GM21381 (cell line): ENCODE data around the gene TUBGCP6.

ENCODE experiments used
- ATAC-seq: cut with Tn5 transposase; IDR thresholded peaks from one replicate; pipeline ENCODE4 v1.9.1; 2021; ENCODE audit warnings: mild to moderate bottlenecking, moderate library complexity; ENCODE audit not compliant: unreplicated experiment

The TUBGCP6 gene

DNA sequence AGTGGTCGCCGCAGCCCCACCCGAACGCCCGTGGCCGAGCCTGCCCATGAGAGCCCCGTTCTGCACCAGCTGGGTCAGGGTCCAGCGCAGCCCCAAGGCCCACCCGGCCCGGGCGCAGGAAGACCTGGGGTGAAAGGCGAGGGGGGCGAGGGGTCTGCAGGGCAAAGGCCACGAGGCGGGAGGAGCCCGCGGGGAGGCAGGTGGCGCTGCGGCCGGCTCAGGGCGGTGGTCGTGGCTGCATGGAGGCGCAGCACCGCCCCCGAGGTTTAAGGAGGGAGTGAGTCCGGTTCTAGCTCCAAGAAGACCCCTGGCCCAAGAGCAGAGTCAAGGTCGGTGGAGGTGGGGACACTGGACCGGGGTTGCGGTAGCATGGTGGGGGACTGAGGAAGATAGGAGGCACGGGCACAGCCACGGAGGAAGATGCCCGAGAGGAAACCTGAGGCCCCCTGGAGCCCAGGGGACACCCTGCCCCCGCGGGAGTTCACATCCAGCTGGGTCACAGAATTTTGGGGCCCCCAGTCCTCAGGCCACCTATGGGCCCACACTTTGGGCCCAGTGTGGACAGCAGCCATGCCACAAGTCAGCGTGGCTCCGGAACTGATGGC is 6.8 kb upstream of the TUBGCP6 start:
- ATAC-seq, result no peak

DNA sequence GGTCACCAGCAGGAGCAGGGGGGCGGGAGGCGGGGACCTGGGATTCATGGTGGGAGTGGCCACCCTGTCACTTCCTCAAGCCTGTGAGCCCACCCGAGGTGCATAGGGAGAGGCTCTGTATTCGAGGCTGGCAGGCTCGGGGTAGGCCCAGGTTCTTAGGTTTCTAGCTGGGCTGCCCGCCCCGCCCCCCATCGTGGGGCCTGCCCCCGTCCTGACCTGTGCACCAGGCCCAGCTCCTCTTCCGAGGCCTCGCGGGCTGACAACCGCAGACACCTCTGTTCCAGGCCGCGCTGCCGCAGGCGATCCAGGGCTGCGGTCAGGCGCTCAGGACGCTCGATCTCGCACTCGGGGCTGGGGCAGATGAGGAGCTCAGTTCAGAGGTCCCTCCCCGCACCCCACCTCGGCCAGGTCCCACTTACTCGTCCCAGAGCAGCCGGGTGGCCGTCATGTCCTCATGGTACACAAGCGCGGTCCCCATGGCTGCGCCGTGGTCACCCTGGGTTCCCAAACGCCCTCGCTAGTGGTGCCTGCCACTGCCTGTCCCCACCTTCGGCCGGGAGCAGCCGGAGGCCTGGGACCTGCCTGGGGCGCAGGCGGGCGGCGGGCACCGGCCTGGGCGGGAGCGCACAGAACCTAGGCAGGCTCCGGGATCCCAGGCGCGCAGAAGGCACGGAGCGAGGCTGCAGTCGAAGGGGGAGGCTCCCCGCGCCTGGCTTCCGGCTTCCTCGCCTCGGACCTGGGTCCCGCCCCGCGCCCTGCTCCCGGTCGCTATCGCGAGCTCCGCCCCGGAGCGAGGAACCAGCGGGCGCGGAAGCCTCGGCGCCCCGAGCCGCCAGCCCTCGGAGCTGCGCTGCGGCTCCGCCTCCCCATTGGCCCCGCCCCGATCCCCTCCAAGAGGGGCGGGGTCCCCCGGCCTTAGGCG is 6.0 kb upstream of the TUBGCP6 start, which contains the start of gene HDAC10:
TSS of gene HDAC10 (minus strand) at position 711 of the 922 bp plus-strand sequence. CDS start at position 478, 233 bp downstream.
- peak; percentile 57 for ATAC-seq

DNA sequence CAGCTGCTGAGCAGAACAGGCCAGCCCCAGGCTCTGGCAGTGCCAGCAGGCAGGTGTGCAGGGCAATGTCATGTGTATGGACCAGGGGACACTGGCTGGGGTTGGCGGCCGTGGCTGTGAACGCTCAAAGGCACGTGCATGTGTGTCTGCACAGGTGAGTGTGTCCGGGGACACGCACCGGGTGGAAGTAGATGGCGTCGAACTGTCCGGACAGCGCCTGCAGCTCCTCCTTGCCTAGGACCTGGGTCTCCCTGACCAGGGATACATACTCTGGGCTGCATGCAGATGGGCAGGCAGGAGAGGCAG is 5.4 kb upstream of the TUBGCP6 start:
- no peak for ATAC-seq

DNA sequence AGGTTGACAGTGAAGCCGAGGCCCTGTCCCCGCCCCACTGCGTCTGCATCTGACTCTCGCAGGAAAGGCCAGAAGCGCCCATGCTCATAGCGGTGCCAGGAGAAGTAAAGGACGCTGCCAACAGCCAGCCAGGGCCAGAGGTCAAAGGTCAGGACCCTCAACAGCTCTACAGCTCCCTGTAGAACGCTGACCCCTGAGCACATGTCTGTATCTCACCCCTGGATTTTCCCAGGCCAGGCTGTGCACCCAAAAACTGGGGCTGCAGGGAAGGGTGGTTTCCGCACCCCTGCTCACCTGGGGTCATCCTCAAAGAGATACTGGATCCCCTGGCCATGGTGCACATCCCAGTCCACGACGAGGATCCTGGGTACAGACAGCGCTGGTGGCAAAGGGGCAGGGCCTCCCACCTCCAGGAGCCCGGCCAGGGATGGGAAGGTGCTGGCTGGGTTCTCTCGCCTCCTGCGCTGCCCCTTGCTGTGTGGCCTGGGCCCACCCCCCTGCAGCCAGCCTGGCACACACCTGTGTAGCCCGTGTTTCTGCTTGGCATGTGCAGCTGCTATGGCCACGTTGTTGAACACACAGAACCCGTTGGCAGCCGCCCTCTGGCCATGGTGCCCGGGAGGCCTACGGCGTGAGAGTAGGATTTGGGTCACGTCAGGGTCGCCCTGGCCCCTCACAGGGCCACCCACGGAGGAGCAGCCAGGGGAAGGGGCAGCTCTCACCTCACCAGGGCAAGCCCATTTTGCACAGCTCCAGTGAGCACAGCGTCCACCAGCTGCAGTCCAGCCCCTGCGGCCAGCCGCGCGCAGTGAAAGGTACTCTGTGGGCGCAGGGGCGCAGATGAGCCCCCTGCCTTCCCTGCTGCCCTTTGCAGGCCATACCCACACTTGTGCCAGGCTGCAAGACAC is 4.8 kb upstream of the TUBGCP6 start:
- ATAC-seq, result no peak

DNA sequence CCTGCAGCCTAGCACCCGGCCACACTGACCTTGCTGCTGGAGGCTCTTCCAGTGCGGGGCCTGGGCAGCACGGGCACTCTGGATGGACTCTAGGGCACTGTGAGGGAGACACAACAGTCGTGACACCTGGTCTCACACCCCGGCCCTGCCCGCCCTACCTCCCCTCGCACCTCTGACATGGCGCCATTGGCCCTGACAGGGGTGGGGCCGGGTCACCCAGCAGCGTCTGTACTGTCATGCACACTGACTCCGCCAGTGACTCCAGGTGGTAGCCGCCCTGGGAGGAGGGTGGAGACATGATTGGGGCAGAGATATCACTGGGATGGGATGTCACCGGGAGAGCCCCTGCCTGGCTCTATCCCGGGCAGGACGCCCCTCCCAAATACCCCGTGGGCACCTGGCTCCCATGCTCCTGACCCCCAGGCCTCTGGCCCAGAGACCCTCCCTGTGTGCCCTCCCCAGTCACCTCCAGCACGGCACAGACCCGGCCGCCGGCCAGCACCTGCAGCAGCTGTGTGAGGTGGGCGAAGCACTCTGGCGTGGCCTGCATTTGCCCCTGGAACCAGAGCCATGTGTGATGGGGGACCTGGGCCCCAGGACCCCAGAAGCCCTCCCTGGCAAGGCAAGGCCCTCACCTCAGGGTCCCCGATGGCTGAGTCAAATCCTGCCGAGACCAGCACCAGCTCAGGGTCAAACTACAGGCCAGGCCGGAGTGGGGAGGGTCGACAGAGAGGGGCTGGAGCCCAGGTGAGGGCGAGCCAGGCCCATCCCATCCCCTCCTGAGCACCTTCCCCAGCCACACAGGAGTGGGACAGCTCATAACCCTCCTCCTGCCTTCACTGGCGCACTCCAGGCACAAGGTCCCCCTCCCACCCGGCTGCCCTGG is 3.6 kb upstream of the TUBGCP6 start:
- ATAC-seq, result no peak

DNA sequence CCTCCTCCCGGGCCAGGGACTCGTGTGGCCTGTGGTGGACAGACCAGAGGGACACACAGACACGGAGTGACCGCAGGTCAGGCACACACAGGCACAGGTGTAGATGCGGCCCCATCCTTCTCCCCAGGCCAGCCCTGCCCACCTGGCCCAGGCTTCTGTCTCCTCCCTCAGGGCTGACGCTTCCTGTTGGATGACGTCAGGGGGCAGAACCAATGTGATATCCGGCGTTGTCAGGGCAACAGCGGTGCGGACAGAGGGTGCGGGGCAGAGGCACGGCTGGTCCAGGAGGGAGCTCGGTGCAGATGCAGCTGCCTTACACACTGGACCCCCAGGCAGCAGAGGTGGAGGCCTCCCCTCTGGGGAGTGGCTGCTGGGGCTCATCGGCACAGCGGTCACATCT is 2.9 kb upstream of the TUBGCP6 start:
- ATAC-seq, result no peak

DNA sequence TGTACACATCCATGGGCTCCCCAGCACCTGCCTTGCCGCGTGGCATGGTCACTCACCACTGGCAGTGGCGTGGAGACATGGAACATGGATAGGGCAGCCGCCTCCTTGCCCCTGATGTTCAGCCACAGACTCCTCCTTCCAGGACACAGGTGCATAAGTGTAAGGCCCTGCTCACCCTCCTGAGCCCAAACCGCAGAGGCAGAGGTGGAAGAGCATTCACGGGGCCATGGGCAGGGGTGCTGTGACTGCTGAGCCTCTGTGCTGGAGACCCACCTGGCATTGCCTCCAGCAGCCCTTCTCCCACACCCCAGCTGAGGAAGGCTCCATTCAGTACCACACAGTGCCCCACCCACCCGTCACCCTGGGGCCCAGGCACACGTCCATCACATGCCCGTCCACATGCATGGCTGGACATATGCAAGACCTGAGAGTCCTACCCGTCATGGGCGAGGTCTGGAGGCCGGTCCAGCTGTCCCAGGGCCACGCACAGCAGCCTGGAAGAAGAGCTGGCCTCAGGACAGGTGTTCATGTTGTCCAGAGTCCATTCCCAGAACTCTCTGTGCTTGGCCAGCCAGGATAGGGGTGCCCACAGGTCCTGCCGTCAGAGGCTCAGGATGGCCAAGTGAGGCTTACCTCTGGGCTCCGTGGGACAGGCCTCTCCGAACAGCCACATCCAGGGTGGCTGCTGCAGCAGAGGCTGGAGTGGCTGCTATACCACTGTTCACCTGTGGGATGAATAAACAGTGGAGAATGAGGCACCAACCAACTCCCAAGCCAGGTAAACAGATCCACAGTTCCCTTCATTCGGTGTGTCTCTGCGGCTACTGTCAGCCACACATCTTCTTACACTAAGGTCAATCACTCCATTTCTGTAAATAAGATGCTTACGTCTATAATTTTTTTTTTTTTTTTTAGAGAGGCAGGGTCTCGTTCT is 1.7 kb upstream of the TUBGCP6 start:
- ATAC-seq, result no peak

DNA sequence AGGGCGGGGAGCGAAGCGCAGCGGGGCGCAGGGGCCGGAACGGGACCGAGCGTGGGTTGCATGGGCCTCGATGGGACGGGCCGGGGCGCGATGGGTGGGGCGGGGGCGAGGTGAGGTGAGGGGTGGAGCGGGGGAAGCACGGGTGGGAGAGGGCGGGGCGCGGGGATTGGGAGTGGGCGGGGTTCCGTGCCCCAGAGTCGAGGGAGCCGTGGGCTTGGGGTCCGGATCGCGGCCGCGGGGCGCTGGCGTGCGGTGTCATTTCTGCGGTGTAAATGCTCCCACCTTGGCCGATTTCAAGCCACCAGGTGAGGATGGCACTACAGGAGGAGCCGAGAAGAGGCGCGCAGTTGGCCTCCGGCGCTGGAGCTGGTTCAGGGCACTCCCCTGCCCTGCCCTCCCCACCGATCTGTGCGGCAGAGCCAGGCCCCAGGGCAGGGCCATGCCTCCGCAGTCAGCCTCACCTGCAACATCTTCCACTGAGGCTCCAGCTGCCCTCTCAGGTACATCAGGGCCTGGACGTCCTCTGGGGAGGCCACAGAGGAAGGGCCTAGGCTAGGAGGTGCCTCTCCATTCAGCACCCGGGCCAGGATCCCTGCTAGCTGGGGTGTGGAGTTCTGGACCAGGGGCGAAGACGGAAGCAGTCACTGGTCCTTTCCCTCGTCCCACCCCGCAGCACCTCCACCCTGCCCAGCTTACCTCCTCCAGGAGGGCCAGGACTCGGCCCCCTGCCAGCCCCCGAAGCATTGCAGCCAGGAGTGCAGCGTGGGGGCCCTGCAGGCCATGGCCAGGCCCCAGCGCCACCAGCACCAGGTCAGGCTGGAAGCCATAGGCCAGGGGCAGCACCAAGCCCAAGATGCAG is 620 bp upstream of the TUBGCP6 start:
- ATAC-seq, result no peak

DNA sequence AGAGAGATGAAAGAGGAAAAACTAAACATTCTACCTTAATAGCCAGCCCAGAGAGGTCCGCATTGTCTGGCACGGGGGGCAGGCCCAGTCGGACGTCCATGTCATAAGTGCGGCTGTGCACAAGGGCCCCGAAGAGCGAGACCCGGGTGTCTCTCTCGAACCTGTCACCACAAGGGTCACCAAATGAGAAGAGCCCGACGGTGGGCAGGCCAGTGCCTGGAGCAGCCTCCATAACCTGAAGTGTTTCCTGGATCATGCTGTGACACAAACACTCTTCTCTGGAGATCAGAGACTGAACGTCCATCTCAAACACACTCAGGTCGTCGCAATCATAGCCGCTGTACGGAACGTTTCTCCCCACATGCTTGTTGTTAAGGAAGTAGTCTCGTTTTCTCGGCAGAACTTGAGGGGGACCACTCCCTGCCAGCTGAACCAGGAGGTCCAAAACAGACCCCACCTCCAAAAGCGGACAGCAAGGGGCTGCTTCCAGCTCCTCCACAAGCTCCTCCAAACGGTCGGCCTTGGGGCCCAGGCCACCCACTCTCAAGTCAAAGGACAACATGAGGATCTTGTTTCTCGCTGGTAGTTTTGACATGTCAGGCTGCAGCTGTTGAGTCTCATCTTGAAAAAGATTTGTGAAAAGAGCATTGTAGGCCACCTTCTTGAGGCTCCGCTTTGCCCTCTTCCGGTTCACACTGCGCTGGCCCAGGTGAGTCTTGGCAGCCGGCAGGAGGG is 971 bp downstream of the TUBGCP6 start:
- no peak for ATAC-seq

DNA sequence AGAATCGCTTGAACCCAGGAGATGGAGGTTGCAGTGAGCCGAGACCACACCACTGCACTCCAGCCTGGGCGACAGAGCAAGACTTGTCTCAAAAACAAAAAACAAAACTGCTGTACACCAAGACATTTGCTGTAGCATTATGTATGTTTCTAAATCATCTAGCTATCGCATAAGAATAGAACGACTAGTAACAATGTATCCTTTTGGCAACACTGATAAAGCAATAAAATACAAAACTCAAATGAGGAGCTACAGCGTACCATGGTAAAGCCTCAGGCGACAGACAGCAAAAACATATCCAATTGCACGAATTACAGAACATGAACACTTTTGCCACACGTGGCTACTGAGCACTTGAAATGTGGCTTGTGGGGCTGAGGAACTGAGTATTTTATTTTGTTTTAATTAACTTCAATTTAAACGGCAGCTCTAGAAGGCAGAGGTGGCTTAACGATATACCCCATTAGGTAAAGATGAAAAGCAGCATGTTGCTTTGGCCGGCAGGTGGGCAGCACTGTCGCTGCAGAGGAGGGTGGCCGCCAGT is 2.3 kb downstream of the TUBGCP6 start:
- no peak for ATAC-seq

DNA sequence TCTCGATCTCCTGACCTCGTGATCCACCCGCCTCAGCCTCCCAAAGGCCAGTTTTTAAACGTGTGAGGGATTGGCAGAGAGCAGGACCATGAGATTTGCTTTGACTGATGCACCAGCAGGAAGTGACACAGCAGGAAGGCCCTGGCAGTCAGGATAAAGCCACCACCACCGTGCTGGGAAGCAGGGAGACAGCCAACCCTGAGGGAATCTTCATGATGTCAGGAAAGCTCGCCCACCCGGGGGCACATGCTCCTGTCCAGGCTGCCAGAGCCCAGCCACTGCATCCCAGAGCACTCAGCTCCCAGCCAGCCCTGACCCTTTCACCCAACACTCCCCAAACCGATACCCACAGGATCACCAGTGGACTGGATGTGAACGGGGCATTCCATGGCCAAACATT is 6.1 kb downstream of the TUBGCP6 start:
- no peak for ATAC-seq

DNA sequence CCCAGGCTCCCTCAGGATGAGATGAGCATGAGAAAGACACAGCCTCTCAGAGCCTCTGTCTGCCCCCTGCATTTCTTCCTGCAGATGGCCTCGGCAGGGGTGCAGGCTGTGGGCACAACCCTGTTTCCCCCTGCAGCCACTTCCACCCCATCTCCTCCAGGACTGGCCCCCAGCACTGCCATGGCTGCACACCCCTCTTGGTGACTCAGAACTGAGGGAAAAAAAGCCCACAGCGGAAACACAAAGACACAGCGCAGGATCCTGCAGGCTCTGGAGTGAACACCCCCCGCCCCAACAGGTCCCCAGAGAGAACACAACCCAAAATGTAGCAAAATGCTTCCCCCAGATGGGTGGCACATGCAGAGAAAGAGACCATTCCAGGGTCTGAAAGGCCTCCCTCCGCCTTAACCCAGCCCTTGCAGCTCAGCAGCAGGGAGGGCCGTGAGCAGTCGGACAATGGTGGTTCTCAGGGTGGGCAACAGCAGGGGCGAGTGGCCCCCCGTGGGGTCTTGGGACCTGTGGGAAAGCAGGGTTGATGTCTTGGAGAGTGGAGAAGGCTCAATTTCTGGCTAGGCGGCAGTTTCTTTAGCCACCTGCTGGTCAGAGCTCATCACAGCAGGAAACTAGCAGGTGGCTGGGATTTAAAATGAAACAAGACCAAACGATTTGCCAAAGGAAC is 8.0 kb downstream of the TUBGCP6 start:
- ATAC-seq, result no peak

DNA sequence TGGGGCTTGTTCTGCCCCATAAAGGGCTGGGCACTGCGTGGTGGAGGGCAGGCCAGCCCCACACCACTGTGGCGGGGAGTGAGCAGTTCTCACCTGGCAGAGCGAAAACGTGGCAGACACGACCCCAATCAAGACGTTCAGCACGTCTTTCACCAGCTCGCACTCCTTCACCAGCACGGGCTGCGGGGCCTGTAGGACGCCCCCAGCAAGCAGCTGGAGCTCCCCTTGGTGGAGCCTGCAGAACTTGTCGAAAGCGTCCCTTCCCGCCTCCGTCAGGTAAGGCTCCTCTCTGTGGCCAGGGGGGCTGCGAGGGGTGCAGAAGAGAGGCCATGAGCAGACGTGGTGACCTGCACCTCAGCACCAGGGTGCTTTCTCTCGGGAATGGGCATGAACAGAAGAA is 11.6 kb downstream of the TUBGCP6 start:
- ATAC-seq, result no peak

DNA sequence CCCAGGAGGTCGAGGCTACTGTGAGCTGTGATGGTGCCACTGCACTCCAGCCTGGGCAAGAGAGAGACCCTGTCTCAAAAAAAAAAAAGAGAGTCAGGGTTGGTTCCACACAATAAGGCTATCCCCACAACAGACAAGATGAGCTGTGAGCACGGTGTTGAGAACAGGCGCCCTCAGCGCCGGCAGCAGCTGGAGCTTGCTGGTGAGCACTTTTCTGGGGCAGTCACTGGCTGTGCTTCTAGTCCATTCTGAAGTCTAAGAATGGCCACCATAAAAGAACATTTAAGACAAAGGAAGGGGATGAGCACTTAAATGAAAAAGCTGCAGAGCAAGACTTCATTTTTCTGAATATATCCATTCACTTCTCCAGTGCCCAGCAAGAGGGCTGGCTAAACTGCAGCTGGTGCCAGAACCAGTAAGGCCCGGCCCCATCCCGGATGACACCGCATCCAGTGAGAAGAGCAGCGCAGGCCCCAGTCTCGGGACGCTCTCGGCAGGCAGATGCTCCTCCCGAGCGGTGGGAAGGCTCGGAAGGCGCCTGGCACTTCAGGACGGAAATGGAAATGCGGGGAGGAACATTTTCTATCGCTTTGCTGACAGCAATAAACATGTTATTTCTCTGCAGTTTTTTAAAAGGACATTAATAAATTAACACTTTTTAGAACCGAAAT is 12.2 kb downstream of the TUBGCP6 start:
- ATAC-seq, result no peak

DNA sequence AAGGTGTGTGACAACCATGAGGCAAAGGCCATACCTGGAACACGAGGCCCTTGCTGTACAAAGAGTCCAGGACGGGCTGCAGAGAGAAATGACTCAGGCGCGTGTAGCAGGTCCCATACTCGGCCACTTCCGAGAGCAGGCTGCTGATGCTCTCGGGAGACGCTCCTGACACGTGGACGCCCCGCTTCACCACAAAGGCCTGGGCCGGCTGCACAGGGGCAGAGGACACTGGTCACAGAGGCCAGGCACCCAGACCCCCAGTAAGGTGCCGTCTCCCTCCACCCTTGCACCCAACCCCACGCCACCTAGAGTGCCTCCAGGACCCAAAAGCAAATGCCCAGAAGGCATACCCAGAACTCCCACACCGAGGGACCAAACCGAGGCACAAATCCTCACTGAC is 15.5 kb downstream of the TUBGCP6 start:
- ATAC-seq, result no peak

DNA sequence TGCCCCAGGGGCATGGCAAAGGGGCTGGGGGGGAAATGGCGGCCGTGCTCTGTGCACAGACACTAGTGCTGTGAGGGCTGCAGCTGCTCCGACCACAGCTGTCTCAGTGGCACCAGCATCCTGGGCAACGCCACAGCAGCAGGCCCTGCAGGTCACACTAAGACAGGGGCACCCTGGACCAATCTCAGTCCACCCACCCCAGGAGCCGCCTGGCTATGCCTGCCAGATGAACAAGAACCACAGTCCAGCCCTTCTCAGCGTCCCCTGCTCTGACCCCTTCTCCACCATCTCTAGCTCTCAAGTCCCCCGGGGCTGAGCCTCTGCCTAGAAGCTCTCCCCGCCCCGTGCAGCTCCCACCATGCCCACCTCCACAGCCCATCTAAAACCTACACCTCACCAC is 16.5 kb downstream of the TUBGCP6 start:
- ATAC-seq, result no peak
